ENCODE results near the gene PTPRN2. TPM values are rescaled to one million over a fixed set of nuclear protein-coding genes. Genes with fewer than 3 reads are reported as not detected.

The PTPRN2 gene
- total RNA-seq, 1 experiment from 2014 or later, result 1.1 TPM

- H3K27me3 ChIP-seq (ENCODE audit: control insufficient read depth, insufficient read depth, low read length), result no peaks in the 10 kb centered on the region; the same call in 1 of the 2 replicates
- ChIA-PET POLR2A (no interaction called here), CTCF (no interaction called here)
- intact Hi-C loops (cut with micrococcal nuclease; ENCODE audit: unreplicated experiment) (no loop called here), in situ Hi-C loops (cut with HindIII; ENCODE audit: low pct_unique_long_range_greater_than_20kb, low sequenced_read_pairs) (no loop called here)
- H3K27ac ChIP-seq (ENCODE audit: low read length), result no peak overlapping the region
- DNase-seq (ENCODE audit: low read depth, low spot score), result no peak
- TF ChIP-seq CTCF (IDR thresholded peaks at IDR 0.05) (no peak), TCF7L2 (IDR thresholded peaks at IDR 0.05; ENCODE audit: low read depth, low read length) (no peak), REST (IDR thresholded peaks at IDR 0.05; ENCODE audit: insufficient read depth in 1 of 2, low read depth in 2 of 2, low read length in 1 of 2) (no peak), SIN3A (IDR thresholded peaks at IDR 0.05; ENCODE audit: borderline replicate concordance, insufficient read depth, low read depth, low read length) (no peak), POLR2AphosphoS5 (IDR thresholded peaks at IDR 0.05; ENCODE audit: low read depth, low read length) (no peak)
- no peaks in the 10 kb centered on the region for H3K36me3 ChIP-seq (ENCODE audit: control insufficient read depth, insufficient read depth, low read length)
- ATAC-seq, result no peak
- BruUV-seq (replicated peaks), result no TSS peak
- H3K9me3 ChIP-seq (ENCODE audit: control insufficient read depth, insufficient read depth, low read depth, low read length), result no peaks in the 10 kb centered on the region
- H3K4me3 ChIP-seq (ENCODE audit: low read depth in 2 of 2, low read length in 2 of 2), result no peak overlapping the region
- H3K4me1 ChIP-seq (ENCODE audit: control insufficient read depth, insufficient read depth, low read length), result peaks cover 13% of the 10 kb centered on the region
Measured at GRCh38 chr7:158430308-158431034, 157.2 kb downstream of the PTPRN2 start.

GRCh38 chr7:158428837-158429753 is 158.5 kb downstream of the PTPRN2 start:
- TF ChIP-seq TCF7L2 (IDR thresholded peaks at IDR 0.05; ENCODE audit: low read depth, low read length) (no peak), CTCF (IDR thresholded peaks at IDR 0.05) (no peak), SIN3A (IDR thresholded peaks at IDR 0.05; ENCODE audit: borderline replicate concordance, insufficient read depth, low read depth, low read length) (no peak), REST (IDR thresholded peaks at IDR 0.05; ENCODE audit: insufficient read depth in 1 of 2, low read depth in 2 of 2, low read length in 1 of 2) (no peak), POLR2AphosphoS5 (IDR thresholded peaks at IDR 0.05; ENCODE audit: low read depth, low read length) (no peak)
- H3K27me3 ChIP-seq (ENCODE audit: control insufficient read depth, insufficient read depth, low read length), result no peaks in the 10 kb centered on the region
- no TSS peak for BruUV-seq (replicated peaks)
- H3K4me1 ChIP-seq (ENCODE audit: control insufficient read depth, insufficient read depth, low read length), result peaks cover 13% of the 10 kb centered on the region
- no peak for ATAC-seq
- H3K36me3 ChIP-seq (ENCODE audit: control insufficient read depth, insufficient read depth, low read length), result no peaks in the 10 kb centered on the region
- no peak overlapping the region for H3K27ac ChIP-seq (ENCODE audit: low read length)
- in situ Hi-C loops (cut with HindIII; ENCODE audit: low pct_unique_long_range_greater_than_20kb, low sequenced_read_pairs) (no loop called here), intact Hi-C loops (cut with micrococcal nuclease; ENCODE audit: unreplicated experiment) (no loop called here)
- H3K4me3 ChIP-seq (ENCODE audit: low read depth in 2 of 2, low read length in 2 of 2), result no peak overlapping the region
- no peak for DNase-seq (ENCODE audit: low read depth, low spot score)
- ChIA-PET CTCF (interaction anchor here (0.8 kb wide), 1 partner anchor 823 kb away, joined by 3 read pairs; no protein-coding TSS in a partner anchor), POLR2A (no interaction called here)
- no peaks in the 10 kb centered on the region for H3K9me3 ChIP-seq (ENCODE audit: control insufficient read depth, insufficient read depth, low read depth, low read length)
